Parathyroid adenoma (tissue), 2 donors: ENCODE results near the gene TEX30.

ENCODE experiments used
- H2AFZ ChIP-seq: fragments of 300-600 bp; sonication (generic); one replicate; pipeline ENCODE4 v1.7.0; 2017; ENCODE audit warnings: antibody characterized with exemption, mild to moderate bottlenecking
- H3K27ac ChIP-seq: fragments of 300-600 bp; sonication (generic); one replicate; pipeline ENCODE4 v1.7.0; 2017
- H3K27me3 ChIP-seq: fragments of 300-600 bp; sonication (generic); one replicate; pipeline ENCODE4 v1.7.0; 2017; ENCODE audit warnings: low read length; ENCODE audit not compliant: control insufficient read depth, insufficient read depth
- H3K36me3 ChIP-seq: fragments of 300-600 bp; sonication (generic); one replicate; pipeline ENCODE4 v1.7.0; 2017; ENCODE audit warnings: low read length; ENCODE audit not compliant: control insufficient read depth, insufficient read depth
- H3K4me1 ChIP-seq: fragments of 300-600 bp; sonication (generic); one replicate; pipeline ENCODE4 v1.7.0; 2017; ENCODE audit warnings: control low read depth
- H3K4me2 ChIP-seq: fragments of 300-600 bp; sonication (generic); one replicate; pipeline ENCODE4 v1.7.0; 2017; ENCODE audit warnings: low read length
- H3K4me3 ChIP-seq: fragments of 300-600 bp; sonication (generic); one replicate; pipeline ENCODE4 v1.7.0; 2017; ENCODE audit warnings: low read depth, low read length
- H3K79me2 ChIP-seq: fragments of 300-600 bp; sonication (generic); one replicate; pipeline ENCODE4 v1.7.0; 2017; ENCODE audit warnings: control low read depth
- H3K9ac ChIP-seq: fragments of 300-600 bp; sonication (generic); one replicate; pipeline ENCODE4 v1.7.0; 2017; ENCODE audit warnings: mild to moderate bottlenecking
- H3K9me3 ChIP-seq: fragments of 300-600 bp; sonication (generic); one replicate; pipeline ENCODE4 v1.7.0; 2017; ENCODE audit warnings: low read length; ENCODE audit not compliant: control insufficient read depth
- TF ChIP-seq, protein P1 (sequence below): fragments of 300-600 bp; sonication (generic); IDR thresholded peaks from one replicate; pipeline ENCODE4 v1.7.0; 2017; ENCODE audit warnings: antibody characterized with exemption, mild to moderate bottlenecking
- donor health status: primary hyperparathyroidism.

TEX30 gene

DNA sequence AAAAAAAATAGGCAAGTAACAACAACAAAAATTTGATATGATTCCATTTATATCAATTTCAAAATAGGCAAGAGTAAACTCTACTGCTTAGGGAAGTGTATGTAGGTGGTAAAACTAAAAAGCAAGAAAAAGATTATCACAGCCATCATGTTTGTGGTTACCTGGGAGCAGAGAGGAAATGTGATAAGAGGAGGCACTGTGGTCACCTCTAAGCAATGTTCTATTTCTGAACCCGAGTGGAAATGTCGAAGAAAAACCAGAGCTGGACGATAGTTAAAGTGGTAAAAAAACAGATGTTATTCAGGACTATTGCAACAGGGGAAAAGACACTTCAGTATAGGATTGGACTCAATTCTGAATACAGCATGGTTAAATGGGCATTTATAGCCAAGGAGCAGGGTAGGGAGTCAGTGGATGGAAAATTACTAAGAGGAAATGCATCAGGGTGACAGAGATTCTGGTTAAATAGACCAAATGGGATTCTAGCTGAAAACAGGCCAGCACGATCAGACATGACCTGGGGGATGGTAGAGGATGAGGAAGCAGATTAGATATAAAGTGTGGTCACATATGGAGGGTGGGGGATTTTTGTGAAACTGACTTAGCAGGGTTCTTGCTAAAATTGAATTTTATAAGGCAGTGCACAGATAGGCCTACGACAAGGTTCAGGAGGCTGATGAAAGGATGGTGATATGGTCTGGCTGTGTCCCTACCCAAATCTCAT lies 6.0 kb upstream of the TEX30 start:
- no peak overlapping the region for H3K4me3 ChIP-seq
- no peak overlapping the region for H3K9ac ChIP-seq
- TF ChIP-seq, protein P1, sequence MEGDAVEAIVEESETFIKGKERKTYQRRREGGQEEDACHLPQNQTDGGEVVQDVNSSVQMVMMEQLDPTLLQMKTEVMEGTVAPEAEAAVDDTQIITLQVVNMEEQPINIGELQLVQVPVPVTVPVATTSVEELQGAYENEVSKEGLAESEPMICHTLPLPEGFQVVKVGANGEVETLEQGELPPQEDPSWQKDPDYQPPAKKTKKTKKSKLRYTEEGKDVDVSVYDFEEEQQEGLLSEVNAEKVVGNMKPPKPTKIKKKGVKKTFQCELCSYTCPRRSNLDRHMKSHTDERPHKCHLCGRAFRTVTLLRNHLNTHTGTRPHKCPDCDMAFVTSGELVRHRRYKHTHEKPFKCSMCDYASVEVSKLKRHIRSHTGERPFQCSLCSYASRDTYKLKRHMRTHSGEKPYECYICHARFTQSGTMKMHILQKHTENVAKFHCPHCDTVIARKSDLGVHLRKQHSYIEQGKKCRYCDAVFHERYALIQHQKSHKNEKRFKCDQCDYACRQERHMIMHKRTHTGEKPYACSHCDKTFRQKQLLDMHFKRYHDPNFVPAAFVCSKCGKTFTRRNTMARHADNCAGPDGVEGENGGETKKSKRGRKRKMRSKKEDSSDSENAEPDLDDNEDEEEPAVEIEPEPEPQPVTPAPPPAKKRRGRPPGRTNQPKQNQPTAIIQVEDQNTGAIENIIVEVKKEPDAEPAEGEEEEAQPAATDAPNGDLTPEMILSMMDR, result no peak
- H3K79me2 ChIP-seq, result no peaks in the 10 kb centered on the region
- H3K9me3 ChIP-seq, result no peaks in the 10 kb centered on the region
- no peaks in the 10 kb centered on the region for H3K36me3 ChIP-seq
- no peaks in the 10 kb centered on the region for H3K4me1 ChIP-seq
- H3K27me3 ChIP-seq, result no peaks in the 10 kb centered on the region
- no peak overlapping the region for H3K4me2 ChIP-seq
- no peak overlapping the region for H2AFZ ChIP-seq
- no peak overlapping the region for H3K27ac ChIP-seq

DNA sequence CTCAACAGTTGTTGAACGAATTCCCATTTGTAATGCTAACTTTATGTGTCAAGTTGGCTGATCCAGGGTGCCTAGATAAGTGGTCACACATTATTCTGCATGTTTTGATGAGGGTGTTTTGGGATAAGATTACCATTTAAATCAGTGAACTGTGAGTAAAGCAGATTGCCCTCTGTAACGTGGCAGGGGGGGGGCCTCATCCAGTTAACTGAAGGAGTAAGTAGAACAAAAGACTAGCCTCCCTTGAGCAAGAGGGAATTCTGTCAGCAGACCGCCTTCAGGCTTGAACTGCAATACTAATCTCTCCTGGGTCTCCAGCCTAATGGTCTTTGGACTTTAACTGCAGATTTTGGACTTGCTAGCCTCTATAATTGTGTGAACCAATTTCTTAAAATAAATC lies 4.2 kb upstream of the TEX30 start:
- H3K27ac ChIP-seq, result no peak overlapping the region
- no peaks in the 10 kb centered on the region for H3K9me3 ChIP-seq
- no peaks in the 10 kb centered on the region for H3K36me3 ChIP-seq
- no peaks in the 10 kb centered on the region for H3K79me2 ChIP-seq
- no peaks in the 10 kb centered on the region for H3K27me3 ChIP-seq
- no peak overlapping the region for H2AFZ ChIP-seq
- TF ChIP-seq, protein P1, result no peak
- no peak overlapping the region for H3K4me2 ChIP-seq
- no peak overlapping the region for H3K9ac ChIP-seq
- no peak overlapping the region for H3K4me3 ChIP-seq
- H3K4me1 ChIP-seq, result no peaks in the 10 kb centered on the region

DNA sequence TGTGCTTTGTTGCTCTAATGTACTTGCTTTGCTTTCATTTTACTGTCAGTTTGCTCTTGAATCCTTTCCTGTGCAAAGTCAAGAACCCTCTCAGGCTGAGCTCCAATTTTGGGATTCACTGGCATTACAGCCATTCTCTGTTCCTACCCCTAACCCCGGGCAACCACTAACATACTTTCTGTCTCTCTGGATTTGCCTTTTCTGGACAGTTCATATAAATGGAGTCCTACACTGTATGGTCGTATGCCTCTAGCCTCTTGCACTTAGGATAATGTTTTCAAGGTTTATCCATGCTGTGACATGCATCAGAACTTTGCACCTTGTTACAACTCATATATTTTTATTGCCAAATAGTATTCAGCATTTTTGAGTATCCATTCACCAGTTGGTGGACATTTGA lies 2.7 kb upstream of the TEX30 start:
- no peaks in the 10 kb centered on the region for H3K27me3 ChIP-seq
- TF ChIP-seq, protein P1, result no peak
- H3K4me2 ChIP-seq, result no peak overlapping the region
- no peak overlapping the region for H3K9ac ChIP-seq
- H3K4me1 ChIP-seq, result no peaks in the 10 kb centered on the region
- no peak overlapping the region for H3K4me3 ChIP-seq
- H3K27ac ChIP-seq, result no peak overlapping the region
- no peaks in the 10 kb centered on the region for H3K36me3 ChIP-seq
- H3K9me3 ChIP-seq, result no peaks in the 10 kb centered on the region
- H2AFZ ChIP-seq, result no peak overlapping the region
- H3K79me2 ChIP-seq, result no peaks in the 10 kb centered on the region

DNA sequence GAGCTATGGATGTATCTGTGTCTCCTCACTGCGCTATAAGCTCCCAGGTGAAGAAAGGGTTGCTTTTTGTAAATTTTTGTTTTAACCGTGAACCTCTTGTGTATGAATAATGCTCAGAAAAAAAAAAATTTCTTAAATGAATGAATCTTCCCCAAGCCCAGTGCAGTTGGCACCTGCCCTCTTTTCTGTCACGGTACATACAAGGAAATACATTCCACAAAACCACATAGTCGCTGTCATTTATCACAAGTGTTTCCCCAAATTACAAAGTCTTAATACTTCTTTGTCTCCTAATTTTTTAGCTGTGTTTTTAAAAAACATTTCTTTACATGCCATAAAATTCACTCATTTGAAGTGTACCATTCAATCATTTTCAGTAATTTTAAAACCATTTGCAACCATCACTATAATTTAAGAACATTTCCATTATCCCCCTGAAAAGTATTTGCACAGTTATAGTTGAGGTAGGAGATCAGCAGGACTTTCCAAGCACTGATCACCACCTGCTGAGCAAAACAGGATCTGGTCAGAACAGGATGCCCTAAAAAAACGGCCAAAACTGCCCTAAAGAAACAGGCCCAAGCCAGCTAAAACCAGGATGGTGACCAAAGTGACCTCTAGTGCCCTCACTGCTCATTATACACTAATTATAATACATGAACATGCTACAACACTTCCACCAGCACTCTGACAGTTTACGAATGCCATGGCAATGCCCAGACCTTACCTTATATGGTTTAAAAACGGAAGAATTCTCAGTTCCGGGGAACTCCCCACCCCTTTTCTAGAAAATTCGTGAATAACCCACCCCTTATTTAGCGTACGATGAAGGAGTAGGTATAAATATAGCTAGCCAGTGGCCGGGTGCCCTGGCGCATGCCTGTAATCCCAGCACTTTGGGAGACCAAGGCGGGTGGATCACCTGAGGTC lies 1.3 kb upstream of the TEX30 start:
- Histone ChIP-seq H3K9me3 (no peaks in the 10 kb centered on the region), H3K79me2 (no peaks in the 10 kb centered on the region), H3K27ac (no peak overlapping the region), H3K9ac (no peak overlapping the region), H2AFZ (no peak overlapping the region), H3K4me3 (no peak overlapping the region), H3K4me2 (no peak overlapping the region), H3K27me3 (no peaks in the 10 kb centered on the region), H3K4me1 (no peaks in the 10 kb centered on the region), H3K36me3 (no peaks in the 10 kb centered on the region)
- TF ChIP-seq, protein P1, result no peak
